SU-DHL-6 (cell line): ENCODE measurements around the gene OSBPL10.

Source experiments
- EZH2phosphoT487 ChIP-seq: fragments of 200-600 bp; sonication (generic), shearing (Covaris generic); conservative IDR thresholded peaks from 2 replicates; pipeline ENCODE4 v1.6.1; 2018; ENCODE audit warnings: mild to moderate bottlenecking, antibody characterized with exemption, low read length, moderate library complexity, mixed read lengths
- TF ChIP-seq, protein P1 (sequence below): fragments of 200-600 bp; sonication (generic); IDR thresholded peaks from one replicate; pipeline ENCODE4 v1.5.1; 2017; ENCODE audit warnings: antibody characterized with exemption, mild to moderate bottlenecking, low read length, moderate library complexity; ENCODE audit not compliant: insufficient read depth, poor library complexity, severe bottlenecking

DNA sequence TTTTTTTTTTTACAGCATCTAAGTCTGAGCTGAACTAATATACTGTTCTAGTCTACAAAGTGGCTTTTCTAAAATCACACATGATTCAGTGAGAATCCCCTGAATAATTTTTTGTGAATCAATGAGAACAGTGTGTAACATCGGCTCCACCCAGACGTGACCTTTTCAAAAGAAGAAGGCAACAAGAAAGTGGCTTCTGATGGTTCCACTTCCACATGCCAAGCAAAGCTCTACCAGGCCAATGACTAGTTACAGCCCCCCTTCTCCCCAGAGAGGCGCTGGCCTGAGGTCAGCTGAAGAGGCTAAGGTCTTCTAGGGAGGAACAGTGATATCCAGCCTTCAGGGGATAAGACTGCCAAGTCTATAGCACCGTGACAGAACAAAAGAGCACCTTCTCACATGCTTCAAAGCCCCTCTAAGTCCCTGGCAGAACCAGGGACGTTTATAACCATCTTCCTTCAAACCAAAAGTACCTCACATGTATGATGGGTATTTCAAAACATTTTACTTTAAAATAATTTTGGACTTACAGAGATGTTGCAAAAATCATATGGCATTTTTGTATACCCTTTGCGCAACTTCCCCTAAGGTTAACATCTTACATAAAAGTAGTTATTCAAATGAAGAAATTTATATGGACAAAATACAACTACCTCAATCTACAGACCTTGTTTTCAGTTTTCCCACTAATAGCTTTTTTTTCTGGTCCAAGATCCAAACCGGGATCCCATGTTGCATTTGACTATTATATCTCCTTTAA lies 177.9 kb downstream of the OSBPL10 start:
- TF ChIP-seq, protein P1, sequence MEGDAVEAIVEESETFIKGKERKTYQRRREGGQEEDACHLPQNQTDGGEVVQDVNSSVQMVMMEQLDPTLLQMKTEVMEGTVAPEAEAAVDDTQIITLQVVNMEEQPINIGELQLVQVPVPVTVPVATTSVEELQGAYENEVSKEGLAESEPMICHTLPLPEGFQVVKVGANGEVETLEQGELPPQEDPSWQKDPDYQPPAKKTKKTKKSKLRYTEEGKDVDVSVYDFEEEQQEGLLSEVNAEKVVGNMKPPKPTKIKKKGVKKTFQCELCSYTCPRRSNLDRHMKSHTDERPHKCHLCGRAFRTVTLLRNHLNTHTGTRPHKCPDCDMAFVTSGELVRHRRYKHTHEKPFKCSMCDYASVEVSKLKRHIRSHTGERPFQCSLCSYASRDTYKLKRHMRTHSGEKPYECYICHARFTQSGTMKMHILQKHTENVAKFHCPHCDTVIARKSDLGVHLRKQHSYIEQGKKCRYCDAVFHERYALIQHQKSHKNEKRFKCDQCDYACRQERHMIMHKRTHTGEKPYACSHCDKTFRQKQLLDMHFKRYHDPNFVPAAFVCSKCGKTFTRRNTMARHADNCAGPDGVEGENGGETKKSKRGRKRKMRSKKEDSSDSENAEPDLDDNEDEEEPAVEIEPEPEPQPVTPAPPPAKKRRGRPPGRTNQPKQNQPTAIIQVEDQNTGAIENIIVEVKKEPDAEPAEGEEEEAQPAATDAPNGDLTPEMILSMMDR = no peak
- no peak for TF ChIP-seq EZH2phosphoT487
